Measurements from ENCODE around the gene GLYATL3.

The GLYATL3 gene

GRCh38 chr6:49514571-49515484 lies 15.1 kb downstream of the GLYATL3 start:
- no peak for DNase-seq

GRCh38 chr6:49515485-49516146 lies 15.9 kb downstream of the GLYATL3 start:
- DNase-seq, result no peak

- no peak for DNase-seq
Measured at GRCh38 chr6:49516147-49516505, 16.4 kb downstream of the GLYATL3 start.

GRCh38 chr6:49517919-49518318 lies 18.2 kb downstream of the GLYATL3 start:
- no peak for DNase-seq

GRCh38 chr6:49519660-49520059 lies 19.9 kb downstream of the GLYATL3 start:
- no peak for DNase-seq

- DNase-seq, result no peak
Measured at GRCh38 chr6:49522710-49523593, 23.2 kb downstream of the GLYATL3 start.

GRCh38 chr6:49523901-49524300 lies 24.2 kb downstream of the GLYATL3 start:
- no peak for DNase-seq

GRCh38 chr6:49524541-49524940 lies 24.8 kb downstream of the GLYATL3 start:
- DNase-seq, result no peak

GRCh38 chr6:49526598-49526997 lies 26.9 kb downstream of the GLYATL3 start:
- DNase-seq, result no peak

GRCh38 chr6:49527320-49527719 lies 27.6 kb downstream of the GLYATL3 start:
- DNase-seq, result no peak

GRCh38 chr6:49528571-49528970 lies 28.8 kb downstream of the GLYATL3 start:
- DNase-seq, result no peak

- DNase-seq, result no peak
Measured at GRCh38 chr6:49530141-49530776, 30.5 kb downstream of the GLYATL3 start.

GRCh38 chr6:49531774-49532569 lies 32.2 kb downstream of the GLYATL3 start:
- DNase-seq, result no peak

GRCh38 chr6:49535795-49536194 lies 36.1 kb downstream of the GLYATL3 start:
- DNase-seq, result no peak

GRCh38 chr6:49539102-49539501 lies 39.4 kb downstream of the GLYATL3 start:
- DNase-seq, result no peak

GRCh38 chr6:49540614-49541013 lies 40.9 kb downstream of the GLYATL3 start:
- DNase-seq, result no peak

GRCh38 chr6:49541210-49541724 lies 41.5 kb downstream of the GLYATL3 start:
- no peak for DNase-seq

- DNase-seq, result no peak
Measured at GRCh38 chr6:49541936-49542335, 42.2 kb downstream of the GLYATL3 start.

GRCh38 chr6:49543087-49543858 lies 43.5 kb downstream of the GLYATL3 start:
- no peak for DNase-seq

GRCh38 chr6:49546331-49546730 lies 46.6 kb downstream of the GLYATL3 start:
- DNase-seq, result no peak

Data from NK-92 treated with Interleukin-12 subunit alpha and Interleukin-12 subunit beta, amount 100 ng/mL, for 24 hours (cell line).